Mucosa of gallbladder (tissue), 1 donor: ENCODE results near the gene IQCK. TPM values are rescaled to one million over a fixed set of nuclear protein-coding genes. Genes with fewer than 3 reads are reported as not detected.

Experiments
- DNase-seq: peaks from one replicate; pipeline ENCODE4 v3.0.0-alpha.2; 2020; ENCODE audit warnings: low spot score
- total RNA-seq: library from RNA; stranded (reverse); gene quantifications from one replicate; pipeline ENCODE4 v1.2.1, GENCODE V29; 2021
- donor health status: DM: no; HTN: no; CAD: no.

The IQCK gene
- total RNA-seq, 1 donor from 2014 or later, result 23.7 TPM

DNA sequence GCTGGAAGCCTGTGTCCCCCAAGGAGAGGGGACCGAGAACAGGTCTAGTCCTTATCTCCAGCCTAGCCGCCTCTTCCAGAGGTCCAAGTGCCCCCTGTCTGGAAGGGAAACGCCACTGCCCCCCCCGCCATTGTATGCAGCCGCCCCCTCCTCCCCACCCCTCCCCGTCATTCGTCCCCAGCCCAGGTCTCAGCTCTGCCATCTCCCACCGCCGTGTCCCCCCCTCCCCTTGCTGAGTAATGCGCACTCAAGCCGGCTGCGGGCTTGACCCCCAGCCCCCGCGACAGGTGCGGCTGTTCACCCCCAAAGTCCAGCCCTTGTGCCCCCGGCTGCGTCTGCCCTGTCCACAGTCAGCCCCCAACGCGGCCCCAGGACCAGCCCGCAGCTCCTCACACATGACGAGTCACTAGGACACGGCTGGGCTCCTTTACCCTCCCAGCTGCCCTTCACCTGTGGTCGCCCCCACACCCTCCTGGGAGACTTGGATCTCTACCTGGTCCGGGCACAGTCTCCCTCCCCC lies 166.0 kb downstream of the IQCK start:
- no peak for DNase-seq

DNA sequence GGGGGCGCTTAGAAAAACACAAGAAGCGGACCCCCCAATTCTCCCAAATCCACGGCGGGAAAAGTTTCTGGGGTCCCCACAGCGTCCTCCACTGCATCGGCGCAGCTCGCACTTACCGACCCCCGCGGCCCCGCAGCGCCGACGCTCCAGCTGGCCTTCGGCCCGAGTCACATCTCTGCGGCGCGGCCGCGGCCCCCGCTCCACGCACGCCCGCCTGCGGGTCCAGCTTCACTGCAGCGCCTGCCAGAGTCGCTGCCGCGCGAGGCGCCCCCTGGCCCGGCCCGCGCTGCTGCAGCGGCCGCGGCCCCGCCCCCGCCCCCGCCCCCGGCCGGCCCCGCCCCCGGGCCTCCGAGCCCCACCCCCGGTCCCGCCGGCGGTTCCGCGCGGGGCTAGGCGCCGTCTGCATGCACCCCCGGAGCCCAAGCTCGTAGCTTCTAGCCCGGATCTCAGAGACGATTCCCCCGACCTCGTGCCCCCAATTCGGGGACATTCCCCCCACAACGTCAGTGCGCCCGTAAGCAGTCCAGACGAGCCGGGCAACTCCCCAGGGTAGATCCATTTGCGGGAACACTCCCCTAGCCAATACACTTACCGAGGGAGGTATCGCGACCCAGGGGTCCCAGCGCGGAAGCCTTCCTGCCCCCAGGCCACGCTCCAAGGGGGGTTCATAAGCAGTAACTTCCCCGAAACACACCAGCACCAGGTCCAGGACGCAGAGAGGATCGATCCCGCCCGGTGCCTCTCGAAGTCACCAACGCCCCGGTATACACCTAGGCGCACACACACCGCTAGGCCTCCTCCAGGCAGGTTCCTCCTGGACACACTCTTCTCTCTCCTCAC lies 166.8 kb downstream of the IQCK start, which contains the start of gene GPRC5B:
Gene GPRC5B (minus strand): TSS at position 238 of the 840 bp plus-strand sequence. CDS start 12,003 bp downstream, outside the sequence.
- peak; percentile 18 for DNase-seq

DNA sequence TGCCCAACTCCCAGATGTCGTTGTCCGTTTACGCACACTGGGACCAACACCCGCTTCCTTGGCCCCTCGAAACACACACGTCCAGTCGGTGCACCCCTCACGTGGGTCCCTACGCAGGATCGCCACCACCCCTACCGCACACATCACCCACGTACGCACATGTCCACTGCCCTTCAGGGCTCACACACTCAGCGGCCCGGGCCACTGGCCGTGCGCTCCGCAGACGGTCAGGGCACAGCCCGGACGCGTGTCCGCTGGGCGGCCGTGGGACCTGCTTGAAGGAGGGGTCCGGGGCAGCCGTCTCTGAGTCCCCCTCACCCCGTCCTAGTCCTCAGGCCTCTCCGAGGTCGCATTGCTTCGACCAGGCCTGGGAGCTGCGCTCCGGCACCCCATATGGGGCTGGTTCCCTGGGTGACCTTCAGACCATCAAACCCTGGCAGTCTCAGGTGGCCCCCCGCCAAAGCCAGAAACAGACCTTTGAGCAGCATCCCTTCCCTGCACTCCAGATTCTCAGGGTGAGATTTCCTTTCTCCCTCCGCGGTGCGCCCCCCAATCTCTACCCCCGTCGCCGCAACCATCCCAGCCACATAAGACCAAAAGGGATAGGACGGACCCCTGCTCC lies 167.5 kb downstream of the IQCK start:
- DNase-seq, result no peak

DNA sequence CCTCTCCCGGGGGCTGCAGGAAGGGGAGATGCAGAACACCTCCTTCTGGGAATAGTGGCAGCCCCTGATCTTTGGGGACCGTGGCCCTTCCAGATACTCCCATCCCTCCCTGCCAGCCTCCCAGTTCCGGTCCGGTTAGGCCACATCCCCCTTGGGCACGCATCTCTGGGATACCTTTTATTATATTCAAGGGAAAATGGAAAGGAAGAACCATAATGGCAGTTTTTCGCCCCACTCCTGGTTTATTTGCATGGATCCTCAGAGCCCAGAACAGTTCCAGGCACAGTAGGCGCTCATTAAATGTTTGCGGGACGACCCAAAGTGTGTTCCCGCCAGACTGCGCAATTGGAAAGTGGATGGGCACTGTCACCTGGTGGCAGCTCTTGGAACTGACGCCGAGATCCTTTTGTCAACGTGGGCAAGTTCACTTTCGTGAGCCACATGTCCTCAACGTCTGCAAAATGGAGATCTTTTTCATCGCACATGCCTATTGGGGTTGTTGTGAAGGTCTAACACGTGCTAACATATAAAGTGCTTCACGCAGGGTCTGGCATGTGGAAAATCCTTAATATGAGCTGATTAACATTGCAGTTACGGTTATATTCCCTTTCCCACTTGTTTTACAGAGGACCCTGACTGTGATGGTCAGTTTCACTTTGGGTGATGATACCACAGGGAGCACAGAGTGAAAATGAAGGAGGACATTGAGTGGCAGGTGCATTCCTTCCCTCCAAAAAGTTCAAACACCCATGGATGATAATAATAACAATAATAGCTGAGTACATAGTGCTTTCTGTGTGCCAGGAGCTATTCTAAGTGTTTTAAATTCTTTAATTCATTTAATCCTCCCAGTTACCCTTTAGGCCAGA lies 168.2 kb downstream of the IQCK start:
- DNase-seq, result peak; percentile 83

DNA sequence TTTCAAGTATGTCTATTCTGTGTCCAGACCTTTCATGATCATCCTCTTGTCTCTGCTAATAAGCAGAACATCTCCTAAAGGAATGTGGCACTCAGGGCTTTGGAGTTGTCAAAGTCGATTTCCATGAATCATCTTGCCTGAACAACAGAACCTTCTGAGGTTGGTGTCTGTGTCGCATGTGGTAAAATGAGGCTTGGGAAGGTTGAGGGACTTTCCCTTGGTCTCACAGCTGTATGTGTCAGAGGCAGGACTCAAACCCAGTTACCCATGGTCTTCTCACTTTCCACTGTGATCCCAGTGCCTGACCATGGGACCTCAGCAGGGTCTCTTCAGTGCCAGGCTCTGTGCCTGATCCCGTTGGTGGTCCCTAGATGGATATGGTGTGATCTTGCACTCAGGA lies 170.8 kb downstream of the IQCK start:
- DNase-seq, result no peak

DNA sequence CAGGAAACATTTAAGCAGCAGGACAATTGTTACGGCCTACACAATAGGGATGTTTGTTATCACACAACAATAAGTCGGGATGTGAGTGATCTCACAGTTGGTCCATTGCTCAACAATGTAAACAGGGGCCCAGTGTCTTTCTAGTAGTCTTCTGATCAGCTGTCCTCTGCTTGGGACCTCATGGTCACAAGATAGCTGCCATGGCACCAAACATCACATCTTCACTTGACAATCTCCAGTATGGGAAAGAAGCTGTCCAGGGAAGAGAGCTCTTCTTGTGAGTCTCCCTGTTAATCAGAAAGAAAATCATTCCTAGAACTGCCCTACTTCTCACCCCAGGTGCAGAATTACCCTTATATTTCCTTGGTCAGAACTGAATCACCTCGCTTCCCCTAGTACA lies 172.8 kb downstream of the IQCK start:
- no peak for DNase-seq

DNA sequence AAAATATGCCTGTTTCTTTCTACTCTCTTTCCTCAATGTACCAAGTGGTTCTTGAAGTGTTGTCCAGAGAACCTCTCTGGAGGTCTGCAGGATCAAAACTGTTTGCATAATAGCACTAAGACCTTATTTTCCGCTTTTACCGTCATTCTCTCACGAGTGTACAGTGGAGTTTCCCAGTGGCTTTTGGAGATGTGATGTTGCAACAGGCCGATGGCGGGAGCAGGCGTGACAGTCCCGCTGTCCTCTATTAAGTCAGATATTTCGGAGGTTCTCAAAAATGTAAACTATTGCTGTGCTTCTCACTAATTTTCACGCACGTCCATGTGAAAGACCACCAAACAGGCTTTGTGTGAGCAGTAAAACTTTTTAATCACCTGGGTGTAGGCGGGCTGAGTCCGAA lies 174.8 kb downstream of the IQCK start:
- no peak for DNase-seq

DNA sequence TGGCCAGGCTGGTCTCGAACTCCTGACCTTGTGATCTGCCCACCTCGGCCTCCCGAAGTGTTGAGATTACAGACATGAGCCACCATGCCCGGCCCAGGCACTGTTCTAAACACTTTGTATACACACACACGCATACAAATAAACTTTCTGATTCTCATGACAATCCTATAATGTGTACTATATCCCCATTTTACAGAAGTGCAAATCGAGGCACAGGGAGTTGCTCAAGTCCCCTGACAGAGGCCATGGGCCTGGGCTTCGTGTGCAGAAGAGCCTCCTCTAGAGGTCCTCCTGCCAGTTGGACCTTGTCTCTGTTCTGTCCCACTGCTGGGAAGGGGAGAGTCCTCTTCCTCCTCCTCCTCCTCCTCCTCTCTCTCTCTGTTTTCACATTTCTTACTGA lies 176.5 kb downstream of the IQCK start:
- no peak for DNase-seq

DNA sequence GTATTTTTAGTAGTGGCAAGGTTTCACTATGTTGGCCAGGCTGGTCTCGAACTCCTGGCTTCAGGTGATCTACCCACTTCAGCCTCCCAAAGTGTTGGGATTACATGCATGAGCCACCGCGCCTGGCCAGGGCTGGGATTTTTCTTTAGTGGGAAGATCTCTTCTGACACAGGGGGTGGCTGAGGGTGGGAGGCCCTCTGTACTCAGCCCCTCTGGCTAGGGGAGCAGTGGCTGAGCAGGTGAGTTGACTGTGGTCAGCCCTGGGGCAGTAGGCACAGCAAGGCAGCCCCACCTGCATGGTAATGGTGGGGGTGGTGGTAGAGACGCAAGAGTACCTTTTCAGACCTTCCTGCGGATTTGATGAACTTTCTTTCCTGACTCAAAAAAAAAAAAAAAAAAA lies 178.9 kb downstream of the IQCK start:
- DNase-seq, result no peak

DNA sequence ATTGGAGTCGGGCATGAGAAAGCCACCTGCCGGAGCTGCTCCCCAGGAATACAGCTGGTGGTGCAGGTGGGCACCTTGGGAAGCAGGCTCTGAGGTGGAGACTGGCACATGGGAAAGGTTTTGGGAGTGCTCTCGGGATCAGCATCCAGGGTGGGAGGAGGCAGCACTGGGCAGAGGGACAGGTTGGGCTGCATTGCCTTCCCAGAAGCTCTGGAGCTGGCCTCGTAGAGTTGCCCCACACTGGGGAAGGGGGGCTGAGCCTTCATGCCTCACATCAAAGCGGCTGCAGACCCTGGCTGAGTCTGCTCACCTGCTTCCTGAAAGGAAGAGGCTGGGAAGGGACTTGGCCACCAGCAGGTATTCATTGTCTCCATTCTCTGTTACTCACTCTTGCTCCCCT lies 180.1 kb downstream of the IQCK start:
- no peak for DNase-seq

DNA sequence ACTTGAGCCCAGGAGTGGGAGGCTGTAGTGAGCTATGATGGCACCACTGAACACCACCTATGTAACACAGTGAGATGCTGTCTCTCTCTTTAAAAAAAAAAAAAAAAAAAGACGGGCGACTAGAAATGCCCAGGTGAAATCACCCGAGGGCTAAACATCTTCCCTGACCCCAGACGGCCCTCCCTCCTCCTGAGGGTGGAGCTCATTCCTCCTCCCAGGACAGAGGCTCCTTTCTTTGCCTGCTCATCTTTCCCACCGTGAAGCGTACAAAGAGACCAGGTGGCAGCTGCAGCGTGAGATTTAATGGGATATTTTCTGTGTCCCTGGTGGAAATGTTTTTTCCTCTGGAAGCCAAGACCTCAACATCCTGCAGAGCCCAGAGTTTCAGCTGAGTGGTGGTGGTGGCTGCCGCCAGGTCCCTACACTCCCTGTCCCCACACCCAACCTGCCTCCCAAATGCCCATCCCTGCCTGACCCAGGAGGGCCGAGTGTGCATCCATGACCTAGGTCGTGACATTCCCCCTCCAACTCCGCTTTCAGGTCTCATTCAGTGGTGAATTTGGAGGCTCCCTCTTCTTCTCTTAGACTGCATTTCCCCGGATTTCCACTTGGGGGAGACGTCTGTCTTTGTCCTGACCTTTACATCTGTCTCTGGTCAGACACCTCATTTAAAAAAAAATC lies 181.0 kb downstream of the IQCK start:
- peak; percentile 37 for DNase-seq

DNA sequence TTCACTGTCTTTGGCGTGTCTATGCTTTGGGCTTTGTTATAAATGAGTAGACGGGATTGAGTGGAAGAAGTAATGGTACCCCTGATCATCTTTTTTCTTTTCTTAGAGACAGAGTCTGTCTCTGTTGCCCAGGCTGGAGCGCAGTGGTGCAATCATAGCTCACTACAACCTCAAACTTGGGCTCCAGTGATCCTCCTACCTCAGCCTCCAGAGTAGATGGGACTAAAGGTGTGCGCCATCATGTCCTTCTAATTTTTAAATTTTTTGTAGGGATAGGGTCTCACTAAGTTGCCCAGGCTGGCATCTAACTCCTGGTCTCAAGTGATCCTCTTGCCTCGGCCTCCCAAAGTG lies 181.5 kb downstream of the IQCK start:
- no peak for DNase-seq

DNA sequence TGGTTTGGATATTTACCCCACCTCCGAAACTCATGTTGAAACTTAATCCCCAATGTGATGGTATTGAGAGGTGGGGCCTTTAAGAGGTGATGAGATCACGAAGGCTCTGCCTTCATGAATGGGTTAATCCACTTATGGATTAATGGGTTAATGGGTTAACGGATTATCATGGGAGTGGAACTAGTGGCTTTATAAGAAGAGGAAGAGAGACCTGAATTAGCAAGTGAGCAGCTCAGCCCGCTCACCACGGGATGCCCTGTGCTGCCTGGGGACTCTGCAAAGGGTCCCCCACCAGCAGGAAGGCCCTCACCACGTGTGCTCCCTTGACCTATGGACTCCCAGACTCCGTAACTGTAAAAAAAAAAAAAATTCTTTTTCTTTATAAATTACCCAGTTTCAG lies 183.1 kb downstream of the IQCK start:
- DNase-seq, result no peak

DNA sequence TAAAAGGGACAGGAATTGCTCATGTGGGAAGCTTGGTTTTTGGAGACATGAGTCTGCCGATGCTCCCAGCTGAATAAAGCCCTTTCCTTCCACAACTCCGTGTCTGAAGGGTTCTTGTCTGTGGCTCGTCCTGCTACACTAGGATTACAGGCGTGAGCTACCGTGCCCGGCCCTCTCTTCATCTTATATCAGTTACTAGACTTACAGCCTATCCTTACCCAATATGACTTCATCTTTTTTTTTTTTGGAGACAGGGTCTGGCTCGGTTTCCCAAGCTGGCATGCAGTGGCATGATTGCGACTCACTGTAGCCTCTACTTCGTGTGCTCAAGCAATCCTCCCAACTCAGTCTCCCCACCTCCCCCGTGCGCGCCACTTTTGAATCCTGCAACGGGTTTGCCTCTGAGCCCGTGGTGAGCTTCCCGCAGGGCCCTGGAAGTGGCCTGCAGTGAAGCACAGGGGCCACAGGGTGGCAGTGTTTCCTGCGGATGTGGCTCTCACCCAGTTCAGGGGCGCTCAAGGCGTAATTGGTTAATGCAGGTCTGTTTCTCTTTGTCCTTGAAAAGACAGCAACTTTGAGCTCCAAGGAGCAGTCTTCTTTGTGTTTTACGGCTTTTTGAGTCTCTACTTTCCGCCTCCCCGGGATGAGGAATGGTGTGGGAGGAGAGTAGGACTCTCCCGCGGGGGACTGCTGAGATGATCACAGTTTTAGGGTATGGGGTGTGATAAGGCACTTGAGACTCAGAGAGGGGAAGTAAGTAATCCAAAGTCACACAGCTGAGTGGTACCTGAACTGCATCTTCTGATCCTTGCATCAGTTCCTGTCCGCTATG lies 189.3 kb downstream of the IQCK start:
- peak; percentile 62 for DNase-seq

Other genes starting within 250 kb of the IQCK start
- gene GDE1, start 196.2 kb upstream of the IQCK start, total RNA-seq, result 68.8 TPM
- gene CCP110, start 194.3 kb upstream of the IQCK start, total RNA-seq, result 14.7 TPM
- 56.8 TPM for gene VPS35L, start 162.6 kb upstream of the IQCK start, total RNA-seq
- gene KNOP1, start within 50 bp of the IQCK start, total RNA-seq, result 15.1 TPM
- 32.5 TPM for gene GPRC5B, start 166.6 kb downstream of the IQCK start, total RNA-seq